ENCODE data around the gene ZNF699.
"Not testable (repeated sequence)": the region's sequence is repeated elsewhere in the genome, so short reads cannot be mapped to it uniquely, and the experiment has no call there.

ZNF699 gene

DNA sequence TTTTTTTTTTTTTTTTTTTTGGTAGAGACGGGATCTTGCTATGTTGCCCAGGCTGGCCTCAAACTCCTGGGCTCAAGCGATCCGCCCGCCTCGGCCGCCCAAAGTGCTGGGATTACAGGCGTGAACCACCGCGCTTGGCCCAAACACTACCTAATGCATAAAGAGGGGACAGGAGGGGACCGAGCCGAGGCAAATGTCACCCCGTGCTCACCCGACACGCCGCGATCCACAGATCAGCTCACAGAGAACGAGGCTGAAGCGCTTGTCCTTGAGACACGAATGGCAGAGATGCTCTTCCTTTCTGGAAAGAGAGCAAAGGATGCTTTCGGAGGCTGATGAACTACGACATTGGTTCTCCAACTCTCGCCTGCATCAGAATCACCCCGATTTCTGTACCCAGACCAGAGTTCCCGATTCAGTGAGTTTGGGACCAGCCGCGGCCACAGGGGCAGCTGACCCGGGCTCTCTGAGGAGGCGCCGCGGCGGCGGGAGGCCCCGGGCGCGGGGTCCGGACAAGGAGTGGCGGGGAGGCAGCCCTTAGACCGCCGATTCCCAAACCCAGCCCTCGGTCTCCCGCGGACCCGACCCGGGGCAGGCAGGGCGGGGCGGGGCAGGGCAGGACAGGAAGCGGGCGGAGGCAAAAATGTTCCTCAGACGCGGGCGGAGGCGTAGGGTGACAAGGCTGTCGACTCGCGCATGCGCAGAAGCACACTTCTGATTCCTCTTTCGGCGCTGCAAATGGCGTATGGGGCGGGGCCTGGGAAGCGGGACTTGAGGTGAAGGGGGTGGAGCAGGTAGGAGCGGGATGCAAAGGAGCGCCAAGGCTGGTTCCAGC is at the start of gene ZNF699:
ZNF699 (minus strand) TSS at position 700 of the 835 bp plus-strand sequence. CDS start 4,719 bp downstream, outside the sequence.
- peak; percentile 98 for DNase-seq

DNA sequence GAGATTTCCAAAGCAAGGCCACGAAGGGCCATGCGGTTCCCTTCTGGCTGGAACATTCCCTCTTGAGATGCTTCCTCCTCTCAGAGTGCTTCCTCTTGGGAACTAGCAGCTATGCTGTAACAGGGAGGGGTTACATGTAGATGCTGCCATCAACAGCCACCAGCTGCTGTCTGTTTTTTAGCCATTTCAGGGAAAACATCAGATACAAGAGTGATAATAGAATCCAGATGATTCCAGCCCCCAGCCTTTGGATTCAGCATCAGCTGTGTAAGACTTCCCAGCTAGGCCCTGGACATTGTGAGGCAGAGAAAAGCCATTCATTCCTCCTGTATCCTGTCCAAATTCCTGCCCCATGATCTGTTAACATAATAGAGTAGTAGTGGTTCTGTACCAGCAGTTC is 45.0 kb upstream of the ZNF699 start:
- no peak for DNase-seq

DNA sequence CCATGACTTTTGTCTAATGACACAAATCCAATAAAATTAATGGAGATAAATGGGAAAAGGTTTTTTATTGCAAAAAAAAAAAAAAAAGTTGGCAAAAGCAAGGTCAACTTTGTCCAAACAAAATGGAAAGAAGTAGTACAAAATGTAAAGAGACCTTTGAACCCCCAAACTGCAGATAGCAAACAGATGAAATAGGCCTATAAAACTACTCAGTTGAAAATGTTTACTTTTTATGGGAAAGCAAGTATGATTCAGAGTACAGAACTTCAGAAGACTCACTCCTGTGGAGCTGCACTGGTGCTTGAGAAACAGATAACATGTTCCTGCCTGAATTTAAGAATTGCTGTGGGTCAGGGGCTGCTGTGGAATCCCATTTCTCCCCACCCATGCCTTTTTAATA is 43.4 kb upstream of the ZNF699 start:
- no peak for DNase-seq

DNA sequence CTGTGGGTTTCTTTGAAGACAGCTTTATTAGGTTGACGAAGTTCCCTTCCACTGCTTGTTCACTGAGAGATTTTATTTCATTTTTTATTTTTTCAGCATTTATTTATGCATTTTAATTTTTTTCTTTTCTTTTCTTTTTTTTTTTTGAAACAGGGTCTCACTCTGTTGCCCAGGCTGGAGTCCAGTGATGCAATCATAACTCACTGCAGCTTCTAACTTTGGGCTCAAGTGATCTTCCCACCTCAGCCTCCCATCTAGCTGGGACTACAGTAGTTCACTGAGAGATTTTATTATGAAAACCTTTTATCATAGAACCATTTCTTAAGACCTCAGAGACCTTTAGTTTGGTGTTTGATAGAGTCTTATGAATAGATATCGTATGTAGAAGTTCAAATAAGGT is 42.9 kb upstream of the ZNF699 start:
- no peak for DNase-seq

DNA sequence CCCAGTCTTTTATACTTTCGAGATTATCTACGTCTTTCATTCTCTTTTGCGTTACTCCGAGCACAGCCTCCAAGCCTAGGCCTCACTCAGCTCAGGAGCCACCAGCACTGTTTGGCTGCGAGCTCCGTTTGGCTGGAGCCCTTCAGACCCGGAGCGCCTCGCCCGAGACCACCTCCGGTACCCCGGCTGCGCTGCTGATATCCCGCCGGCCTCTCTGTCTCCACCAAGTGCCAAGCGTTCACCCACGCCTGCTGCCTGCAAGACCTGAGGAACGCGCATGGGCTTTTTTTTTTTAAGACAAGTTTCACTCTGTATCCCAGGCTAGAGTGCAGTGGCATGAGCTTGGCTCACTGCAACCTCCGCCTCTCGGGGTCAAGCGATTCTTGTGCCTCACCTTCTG is 39.0 kb upstream of the ZNF699 start:
- no peak for DNase-seq

DNA sequence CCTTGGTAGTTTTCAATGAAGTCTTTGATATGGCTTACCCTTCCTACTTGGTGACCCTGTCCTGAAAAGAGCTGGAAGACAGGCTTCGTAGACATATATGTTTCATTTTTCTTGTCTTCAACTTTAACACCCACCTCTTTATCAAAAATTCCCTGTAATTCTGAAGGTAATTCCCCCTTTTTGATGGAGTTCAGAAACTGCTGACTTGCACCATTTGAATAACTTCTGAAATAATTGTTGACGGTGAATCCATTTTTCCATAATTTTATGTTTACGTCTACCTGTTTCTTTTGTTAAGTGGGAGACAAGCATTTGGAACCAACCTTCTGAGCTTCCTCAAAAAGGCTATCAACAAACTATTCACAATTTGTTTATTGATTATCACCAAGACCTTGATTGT is 38.6 kb upstream of the ZNF699 start:
- no peak for DNase-seq

DNA sequence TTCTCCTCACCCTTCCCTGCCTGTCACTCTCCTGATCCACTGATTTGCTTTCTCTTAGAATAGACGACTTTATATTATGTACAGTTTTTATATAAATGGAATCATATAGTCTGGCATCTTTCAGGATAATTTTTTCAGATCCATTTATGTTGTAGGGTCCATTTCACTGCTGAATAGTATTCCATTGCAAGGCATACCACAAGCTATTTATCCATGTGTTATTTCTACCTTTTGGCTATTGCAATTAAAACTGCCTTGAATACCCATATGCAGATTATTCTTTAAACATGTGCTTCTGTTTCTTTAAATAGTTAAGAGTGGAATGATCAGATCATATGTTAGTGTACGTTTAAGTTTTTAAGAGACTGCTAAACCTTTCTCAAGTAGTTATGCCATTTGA is 35.4 kb upstream of the ZNF699 start:
- DNase-seq, result no peak

DNA sequence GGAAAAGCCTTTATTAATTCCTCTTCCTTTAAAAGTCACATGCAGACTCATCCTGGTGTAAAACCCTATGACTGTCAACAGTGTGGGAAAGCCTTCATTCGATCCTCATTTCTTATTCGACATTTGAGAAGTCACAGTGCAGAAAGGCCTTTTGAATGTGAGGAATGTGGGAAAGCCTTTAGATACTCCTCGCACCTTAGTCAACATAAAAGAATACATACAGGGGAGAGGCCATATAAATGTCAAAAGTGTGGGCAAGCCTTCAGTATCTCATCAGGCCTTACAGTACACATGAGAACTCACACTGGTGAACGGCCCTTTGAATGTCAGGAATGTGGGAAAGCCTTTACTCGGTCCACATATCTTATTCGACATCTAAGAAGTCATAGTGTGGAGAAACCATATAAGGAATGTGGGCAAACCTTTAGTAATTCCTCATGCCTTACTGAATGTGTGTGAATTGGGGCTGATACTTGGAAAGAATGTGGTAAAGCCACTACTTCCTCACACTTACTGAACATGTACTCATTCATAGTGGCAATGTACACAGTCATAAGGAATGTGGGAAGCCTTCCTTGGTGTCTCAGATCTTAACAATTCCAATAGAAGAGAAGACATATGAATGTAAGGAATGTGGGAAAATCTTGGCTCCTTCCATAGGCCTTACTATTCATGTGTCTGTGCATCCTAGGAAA is 33.1 kb upstream of the ZNF699 start:
- no peak for DNase-seq

DNA sequence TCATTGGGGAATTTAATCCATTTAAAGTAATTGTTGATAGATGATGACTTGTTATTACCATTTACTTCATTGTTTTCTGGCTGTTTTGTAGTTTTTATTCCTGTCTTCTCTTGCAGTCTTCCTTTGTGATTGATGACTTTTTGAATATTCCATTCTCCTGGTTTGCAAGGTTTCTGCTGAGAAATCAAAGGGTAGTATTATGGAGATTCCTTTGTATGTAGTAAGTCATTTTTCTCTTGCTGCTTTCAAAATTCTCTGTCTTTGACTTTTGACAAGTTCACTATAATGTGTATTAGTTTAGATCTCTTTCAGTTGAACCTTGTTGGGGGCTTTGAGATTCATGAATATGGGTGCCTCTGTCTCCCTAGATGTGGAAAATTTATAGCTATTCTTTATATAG is 20.4 kb upstream of the ZNF699 start:
- no peak for DNase-seq

DNA sequence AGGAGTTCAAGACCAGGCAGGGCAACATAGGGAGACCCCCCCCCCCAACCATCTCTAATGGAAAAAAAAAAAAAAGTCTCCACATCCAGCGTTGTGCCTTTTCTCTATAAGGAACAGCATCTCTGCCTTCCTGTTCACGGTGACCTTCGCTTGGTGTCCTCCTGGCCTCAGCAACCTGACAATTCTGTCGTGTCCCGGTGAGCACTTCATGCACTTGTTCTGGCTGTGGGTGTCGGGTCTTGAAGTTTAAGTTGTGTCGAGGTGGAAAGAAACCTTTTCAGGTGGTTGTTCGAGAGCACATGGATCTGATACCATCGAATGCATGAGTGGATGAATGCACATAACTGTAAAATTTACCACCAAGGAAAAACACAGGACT is 14.9 kb upstream of the ZNF699 start:
- no peak for DNase-seq

DNA sequence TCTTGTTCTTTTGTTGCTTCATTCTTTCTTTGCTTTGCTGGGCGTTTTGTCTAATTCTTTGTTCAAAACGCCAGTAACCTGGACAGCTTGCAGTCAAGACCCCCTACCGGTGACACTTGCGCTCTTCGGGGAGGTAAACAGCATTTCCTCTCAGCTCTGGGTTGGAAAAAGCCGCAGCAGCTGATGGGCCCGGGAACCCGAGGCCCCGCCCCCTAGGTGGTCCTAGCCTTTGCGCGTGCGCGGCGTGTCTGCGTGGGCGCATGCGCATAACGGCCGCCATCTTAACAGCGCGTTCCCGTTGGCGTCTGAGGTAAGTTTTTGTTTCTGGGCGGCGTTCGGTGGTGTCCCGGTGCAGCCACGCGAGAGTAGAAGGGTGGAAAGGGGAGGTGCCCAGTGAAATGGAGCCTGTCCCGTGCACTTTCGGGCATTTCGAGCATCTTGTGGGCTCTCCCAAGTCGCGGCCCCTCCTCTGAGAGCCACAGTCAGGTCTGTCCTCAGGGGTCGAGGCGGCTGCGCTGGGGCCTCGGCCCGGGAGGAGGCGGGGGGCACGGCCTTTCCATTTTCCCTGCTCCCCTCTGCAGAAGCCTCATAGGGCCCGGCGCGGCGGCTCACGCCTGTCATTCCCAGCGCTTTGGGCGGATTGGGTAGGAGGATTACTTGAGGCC is 14.4 kb upstream of the ZNF699 start, which contains the start of gene ZNF559:
ZNF559 (plus strand) TSS at position 261 of the 665 bp plus-strand sequence. CDS start 14,371 bp downstream, outside the sequence.
- DNase-seq, result peak; percentile 97

DNA sequence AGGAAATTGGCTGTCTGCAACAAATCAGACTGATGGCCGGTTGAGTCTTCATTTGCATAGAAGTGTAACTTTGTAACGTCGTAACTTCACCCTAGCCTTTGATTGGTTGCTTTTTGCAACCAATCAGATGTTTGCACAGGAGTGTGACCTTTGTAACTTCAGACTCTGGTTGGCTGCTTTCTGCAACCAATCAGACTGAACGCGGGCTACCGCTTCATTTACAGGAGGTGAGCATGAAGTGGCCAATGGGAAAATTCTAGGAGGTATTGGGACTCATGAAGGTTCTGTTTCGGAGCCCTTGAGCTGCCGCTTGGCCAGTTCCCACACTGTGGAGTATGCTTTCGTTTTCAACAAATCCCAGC is 13.9 kb upstream of the ZNF699 start:
- no peak for DNase-seq

DNA sequence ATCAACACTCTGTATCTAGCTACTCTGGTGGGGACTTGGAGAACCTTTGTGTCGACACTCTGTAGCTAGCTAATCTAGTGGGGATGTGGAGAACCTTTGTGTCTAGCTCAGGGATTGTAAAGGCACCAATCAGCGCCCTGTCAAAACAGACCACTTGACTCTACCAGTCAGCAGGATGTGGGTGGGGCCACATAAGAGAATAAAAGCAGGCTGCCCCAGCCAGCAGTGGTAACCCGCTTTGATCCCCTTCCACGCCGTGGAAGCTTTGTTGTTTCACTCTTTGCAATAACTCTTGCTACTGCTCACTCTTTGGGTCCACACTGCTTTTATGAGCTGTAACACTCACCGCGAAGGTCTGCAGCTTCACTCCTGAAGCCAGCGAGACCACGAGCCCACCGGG is 12.6 kb upstream of the ZNF699 start:
- DNase-seq, result not testable (repeated sequence)

DNA sequence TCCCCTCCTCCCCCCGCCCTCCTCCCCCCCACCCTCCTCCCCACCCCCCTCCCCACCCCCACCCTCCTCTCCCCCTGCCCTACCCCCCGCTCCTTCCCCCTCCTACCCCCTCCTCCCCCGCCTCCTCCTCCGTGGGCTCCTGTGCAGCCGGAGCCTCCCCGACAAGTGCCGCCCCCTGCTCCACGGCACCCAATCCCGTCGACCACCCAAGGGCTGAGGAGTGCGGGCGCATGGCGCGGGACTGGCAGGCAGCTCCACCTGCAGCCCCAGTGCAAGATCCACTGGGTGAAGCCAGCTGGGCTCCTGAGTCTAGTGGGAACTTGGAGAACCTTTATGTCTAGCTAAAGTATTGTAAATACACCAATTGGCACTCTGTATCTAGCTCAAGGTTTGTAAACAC is 12.1 kb upstream of the ZNF699 start:
- DNase-seq, result not testable (repeated sequence)

DNA sequence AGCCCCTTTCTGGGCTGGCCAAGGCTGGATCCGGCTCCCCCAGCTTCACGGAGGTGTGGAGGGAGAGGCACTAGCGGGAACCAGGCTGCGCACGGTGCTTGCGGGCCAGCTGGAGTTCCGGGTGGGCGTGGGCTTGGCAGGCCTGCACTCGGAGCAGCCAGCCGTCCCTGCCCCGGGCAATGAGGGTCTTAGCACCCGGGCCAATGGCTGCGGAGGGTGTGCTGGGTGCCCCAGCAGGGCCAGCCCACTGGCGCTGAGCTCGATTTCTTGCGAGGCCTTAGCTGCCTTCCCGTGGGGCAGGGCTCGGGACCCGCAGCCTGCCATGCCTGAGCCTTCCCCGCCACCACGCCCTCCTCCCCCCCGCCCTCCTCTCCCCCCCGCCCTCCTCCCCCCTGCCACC is 11.7 kb upstream of the ZNF699 start:
- DNase-seq, result no peak

DNA sequence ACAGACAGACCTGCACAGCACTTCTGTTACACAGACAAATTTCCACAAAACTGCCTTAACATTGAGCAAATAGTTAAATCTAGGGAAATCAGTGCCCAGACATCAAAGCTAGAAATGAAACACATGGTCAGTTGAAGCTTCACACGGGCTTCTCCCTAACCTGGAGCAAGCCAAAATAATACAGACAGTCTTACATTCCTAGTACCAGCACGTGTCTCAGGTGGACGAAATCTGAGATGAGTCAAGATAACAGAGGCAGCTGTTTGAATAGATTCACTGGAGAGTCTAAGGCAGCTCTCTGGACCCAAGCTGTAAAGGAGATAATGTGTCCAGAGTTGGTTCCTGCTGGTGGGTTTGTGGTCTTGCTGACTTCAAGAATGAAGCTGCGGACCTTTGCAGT is 4.1 kb upstream of the ZNF699 start:
- DNase-seq, result no peak

DNA sequence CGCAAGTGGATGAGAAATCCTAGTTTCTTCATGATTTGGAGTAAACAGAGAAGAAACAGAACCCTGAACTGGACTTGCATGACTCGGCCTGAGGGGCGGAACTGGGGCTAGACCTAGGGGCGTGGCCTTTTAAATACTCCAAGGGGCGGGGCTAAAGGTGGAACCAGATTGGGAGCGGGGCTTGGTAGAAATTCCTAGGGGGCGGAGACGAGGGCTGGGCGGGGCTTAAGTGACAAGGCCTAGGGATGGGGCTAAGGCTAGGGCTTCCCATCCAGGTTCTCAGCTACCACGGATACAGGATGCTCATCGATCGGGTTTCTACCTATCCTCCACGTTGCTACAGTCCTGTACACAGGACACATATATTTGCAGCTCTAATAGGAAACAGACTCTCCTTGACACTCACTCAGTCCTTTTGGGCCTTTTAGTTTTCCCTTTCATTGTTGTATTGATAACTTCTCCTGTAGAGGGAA is 372 bp upstream of the ZNF699 start:
- DNase-seq, result peak; percentile 84

DNA sequence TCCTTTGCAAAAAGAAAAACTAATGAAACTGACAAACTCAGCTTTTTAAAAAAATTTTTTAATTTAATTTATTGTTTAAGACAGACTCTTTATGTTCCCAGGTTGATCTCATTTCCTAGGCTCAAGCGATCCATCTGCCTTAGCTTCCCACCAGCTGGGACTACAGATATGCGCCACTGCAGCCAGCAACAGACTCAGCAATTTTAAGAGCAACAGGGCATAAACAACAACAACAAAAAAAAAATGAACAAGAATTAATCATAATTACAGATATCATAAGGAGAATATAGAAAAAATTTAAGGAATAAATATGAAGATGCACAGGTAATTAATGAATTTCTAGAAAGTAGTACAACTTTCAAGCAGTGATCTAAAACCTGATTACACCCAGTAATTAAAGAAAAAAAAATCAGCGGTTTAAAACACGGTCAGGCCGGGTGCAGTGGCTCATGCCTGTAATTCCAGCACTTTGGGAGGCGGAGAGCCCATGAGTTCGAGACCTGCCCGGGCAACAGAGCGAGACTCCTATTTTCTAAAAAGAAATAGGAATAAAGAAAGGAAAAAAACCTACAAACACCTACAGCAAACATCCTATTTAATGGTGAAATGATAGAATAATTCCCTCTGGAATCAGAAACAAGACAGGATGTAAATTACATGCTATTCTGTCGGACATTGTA is 1.4 kb downstream of the ZNF699 start:
- no peak for DNase-seq

DNA sequence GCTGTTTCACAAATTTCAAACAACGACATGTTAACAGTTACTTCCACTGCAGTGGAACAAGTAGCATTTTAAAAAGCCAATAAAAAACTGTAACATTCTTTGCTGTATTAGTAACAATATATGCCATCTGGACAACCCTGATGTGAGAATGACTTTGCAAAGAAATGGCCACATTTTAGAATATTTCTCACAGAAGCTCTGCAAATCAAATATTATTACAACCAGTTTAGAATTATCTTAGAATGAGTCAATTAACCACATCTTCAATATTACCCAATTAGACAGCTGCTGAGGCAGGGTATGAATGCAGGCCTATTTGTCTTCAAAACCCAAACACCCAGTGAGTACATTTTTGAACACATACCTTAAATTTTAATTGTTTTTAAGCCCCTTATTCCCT is 3.2 kb downstream of the ZNF699 start:
- DNase-seq, result no peak

DNA sequence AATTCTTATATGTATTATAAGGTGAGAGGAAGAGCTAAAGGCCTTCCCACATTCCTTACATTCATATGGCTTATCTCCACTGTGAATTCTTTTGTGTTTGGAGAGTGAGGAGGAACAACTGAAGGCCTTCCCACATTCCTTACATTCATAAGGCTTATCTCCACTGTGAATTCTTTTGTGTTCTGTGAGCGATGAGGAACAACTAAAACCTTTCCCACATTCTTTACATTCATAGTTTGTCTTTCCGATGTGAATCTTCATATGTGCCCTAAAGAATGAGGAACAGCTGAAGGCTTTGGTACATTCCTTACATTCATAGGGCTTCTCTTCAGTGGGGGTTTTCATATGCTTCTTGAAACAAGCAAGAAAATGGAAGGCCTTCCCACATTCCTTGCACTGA is 13.3 kb downstream of the ZNF699 start:
- no peak for DNase-seq

DNA sequence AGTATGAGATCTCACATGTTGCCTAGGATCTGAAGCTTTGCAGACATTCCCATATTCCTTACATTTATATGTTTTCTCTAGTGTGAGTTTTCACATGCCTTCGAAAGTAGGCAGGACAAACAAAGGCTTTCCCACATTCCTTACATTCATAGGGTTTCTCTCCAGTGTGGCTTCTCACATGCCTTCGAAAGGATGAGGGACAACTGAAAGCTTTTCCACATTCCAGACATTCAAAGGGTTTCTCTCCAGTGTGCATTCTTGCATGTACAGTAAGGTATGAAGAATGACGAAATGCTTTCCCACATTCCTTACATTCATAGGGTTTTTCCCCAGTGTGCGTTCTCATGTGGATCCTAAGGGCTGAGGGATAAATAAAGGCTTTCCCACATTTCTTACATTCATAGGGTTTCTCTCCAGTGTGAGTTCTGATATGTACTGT is 14.2 kb downstream of the ZNF699 start:
- DNase-seq, result no peak

DNA sequence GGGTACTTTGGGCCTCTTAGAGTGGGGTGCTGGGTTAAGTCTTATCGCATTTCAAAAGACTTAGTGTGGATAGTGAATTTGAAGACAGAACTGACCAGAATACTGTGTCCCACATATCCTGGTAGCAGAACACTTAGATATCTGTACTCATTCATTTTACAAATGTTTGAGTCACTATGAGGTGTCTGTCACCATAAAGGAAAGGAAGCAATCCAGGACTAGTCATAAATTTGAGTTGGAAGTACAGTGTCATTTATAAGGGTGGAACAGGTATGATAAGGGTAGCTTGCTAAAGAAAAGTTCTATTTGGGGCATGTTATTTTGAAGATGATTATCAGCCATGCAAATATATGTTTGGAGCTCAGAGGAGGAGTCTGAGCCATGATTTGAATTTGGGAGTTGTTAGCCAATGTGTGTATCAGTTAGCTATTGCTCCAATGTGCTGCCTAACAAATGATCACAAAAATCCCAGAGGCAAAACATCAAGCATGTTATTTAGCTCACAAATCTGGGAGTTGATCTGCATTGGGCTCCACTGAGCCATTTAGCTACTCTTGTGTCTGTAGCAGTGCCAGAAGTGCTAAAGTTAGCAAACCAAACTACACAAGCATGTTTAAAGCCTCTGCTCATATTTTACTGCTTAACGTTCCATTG is 20.3 kb downstream of the ZNF699 start:
- no peak for DNase-seq

DNA sequence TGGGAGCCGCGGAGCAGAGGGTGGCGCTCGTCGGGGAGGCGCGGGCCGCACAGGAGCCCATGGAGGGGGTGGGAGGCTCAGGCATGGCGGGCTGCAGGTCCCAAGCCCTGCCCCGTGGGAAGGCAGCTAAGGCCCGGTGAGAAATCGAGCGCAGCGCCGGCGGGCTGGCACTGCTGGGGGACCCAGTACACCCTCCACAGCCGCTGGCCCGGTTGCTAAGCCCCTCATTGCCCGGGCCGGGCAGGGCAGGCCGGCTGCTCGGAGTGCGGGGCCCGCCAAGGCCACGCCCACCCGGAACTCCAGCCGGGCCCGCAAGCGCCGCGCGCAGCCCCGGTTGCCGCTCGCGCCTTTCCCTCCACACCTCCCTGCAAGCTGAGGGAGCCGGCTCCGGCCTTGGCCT is 26.2 kb downstream of the ZNF699 start:
- DNase-seq, result peak; percentile 0
